DND-41 (cell line): Measurements from ENCODE around the gene KLHL30.

Experiments
- CTCF ChIP-seq: IDR thresholded peaks from 2 replicates; pipeline ENCODE4 v1.5.1; 2012; ENCODE audit warnings: borderline replicate concordance, low read length, moderate library complexity, mild to moderate bottlenecking; ENCODE audit not compliant: poor library complexity, severe bottlenecking; ENCODE audit errors: extremely low read depth
- EZH2 ChIP-seq: IDR thresholded peaks from 3 replicates; pipeline ENCODE4 v1.6.1; 2012; ENCODE audit warnings: borderline replicate concordance, low read depth, mild to moderate bottlenecking, moderate library complexity, low read length, inconsistent platforms; ENCODE audit not compliant: severe bottlenecking

DNA sequence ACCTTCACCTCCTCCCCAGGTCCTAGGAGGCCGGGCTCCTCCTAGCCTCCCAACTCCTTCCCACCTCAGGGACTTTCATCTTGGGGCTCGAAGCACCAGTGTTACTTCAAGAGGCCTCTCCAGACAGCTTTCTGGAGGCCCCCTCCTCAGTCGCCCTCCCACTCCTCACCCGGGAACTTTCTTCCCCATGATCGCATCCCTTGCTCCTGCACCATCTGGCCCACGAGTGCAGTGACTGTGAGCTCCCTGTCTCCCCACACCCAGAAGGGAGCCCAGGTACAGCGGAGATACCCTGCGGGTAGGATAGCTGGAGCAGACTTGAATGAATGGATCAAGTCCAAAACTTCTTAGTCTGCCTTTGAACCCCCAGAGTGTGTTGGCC lies 26.4 kb downstream of the KLHL30 start:
- TF ChIP-seq CTCF (no peak), EZH2 (no peak)
